ENCODE results near the gene PTGES. TPM values are rescaled to one million over a fixed set of nuclear protein-coding genes. Genes with fewer than 3 reads are reported as not detected.

PTGES gene
- total RNA-seq, 4 donors from 2014 or later, result 14.7 to 33.0 (median 25.7) TPM

DNA sequence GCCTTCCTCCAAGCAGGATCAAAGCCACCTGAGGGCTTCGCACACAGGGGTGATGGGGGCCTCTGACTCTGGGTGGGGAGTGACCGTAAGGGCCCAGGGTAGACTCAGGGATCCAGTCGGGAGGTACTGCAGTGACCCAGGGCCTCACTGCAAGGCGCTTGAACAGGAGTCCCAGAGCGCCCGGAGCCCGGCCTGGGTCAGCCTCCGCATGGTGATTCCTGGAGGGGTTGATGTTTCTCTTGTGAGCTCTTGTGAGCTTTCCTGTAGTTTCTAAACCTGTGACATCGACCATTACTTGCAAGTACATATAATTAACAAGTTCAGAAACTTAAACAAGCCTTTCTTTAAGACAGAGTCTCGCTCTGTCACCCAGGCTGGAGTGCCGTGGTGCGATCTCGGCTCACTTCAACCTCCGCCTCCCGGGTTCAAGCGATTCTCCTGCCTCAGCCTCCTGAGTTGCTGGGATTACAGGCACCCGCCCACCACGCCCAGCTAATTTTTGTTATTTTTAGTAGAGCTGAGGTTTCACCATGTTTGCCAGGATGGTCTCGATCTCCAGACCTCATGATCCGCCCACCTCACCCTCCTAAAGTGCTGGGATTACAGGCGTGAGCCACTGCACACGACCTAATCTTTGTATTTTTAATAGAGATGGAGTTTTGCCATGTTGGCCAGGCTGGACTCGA, 19.8 kb downstream of the PTGES start:
- no peaks in the 10 kb centered on the region for H3K36me3 ChIP-seq
- TF ChIP-seq CTCF (IDR thresholded peaks at IDR 0.05) (no peak), EP300 (IDR thresholded peaks at IDR 0.05) (no peak), POLR2A (IDR thresholded peaks at IDR 0.05) (no peak)

GRCh38 chr9:129732100-129732499, 20.7 kb downstream of the PTGES start:
- Histone ChIP-seq H3K4me1 (peaks cover 0 to 1% (median 0%) of the 10 kb centered on the region in 4 donors), H3K27me3 (peaks cover 0 to 23% of the 10 kb centered on the region in 2 donors), H3K27ac (no peak overlapping the region), H3K4me3 (no peak overlapping the region), H3K9me3 (no peaks in the 10 kb centered on the region), H3K36me3 (no peaks in the 10 kb centered on the region)
- TF ChIP-seq EP300 (IDR thresholded peaks at IDR 0.05), result no peak
- no peak for TF ChIP-seq POLR2A (IDR thresholded peaks at IDR 0.05)
- TF ChIP-seq CTCF (IDR thresholded peaks at IDR 0.05), result no peak
- 65 to 68% methylated on average over 10 of the region's 10 CpGs for WGBS, 2 donors
- DNase-seq (ENCODE audit: low spot score in 2 of 2), result no peak

More for the DNA sequence above, 19.8 kb downstream of the PTGES start:
- Histone ChIP-seq H3K27ac (no peak overlapping the region), H3K9me3 (no peaks in the 10 kb centered on the region), H3K4me1 (peaks cover 0 to 5% (median 2%) of the 10 kb centered on the region in 4 donors), H3K27me3 (peaks cover 0 to 23% of the 10 kb centered on the region in 2 donors), H3K4me3 (no peak overlapping the region)
- DNase-seq (ENCODE audit: low spot score in 2 of 2), result no peak
- WGBS, 2 donors, result 79 to 84% methylated on average over 23 of the region's 23 CpGs

GRCh38 chr9:129731477-129732085, 21.3 kb downstream of the PTGES start:
- no peaks in the 10 kb centered on the region for H3K36me3 ChIP-seq

DNA sequence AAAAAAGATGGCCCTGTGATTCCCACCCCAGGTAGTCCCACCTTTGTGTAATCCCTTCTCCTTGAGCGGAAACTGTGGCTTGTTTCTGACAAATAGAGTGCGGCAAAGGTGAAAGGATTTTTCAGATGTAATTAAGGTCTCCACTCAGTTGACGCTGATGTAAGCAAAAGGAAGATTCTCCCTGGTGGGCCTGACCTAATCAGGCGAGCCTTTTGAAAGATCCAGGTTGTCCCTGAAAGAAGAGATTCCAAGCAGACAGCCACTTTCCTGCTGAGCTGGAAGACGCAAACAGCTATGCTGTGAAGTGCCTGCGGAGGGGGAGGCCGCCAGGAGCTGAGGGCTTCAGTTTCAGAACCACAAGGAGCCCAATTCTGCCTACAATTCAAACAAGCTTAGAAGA, 24.1 kb downstream of the PTGES start:
- H3K36me3 ChIP-seq, result no peaks in the 10 kb centered on the region
- H3K9me3 ChIP-seq, result no peaks in the 10 kb centered on the region
- no peak overlapping the region for H3K4me3 ChIP-seq
- H3K27me3 ChIP-seq, result peaks cover 0 to 18% of the 10 kb centered on the region in 2 donors
- peaks cover 0 to 23% (median 0%) of the 10 kb centered on the region in 4 donors for H3K4me1 ChIP-seq
- DNase-seq (ENCODE audit: low spot score in 2 of 2), result no peak
- 90 to 95% methylated on average over 7 of the region's 7 CpGs for WGBS, 2 donors
- no peak overlapping the region for H3K27ac ChIP-seq
- TF ChIP-seq CTCF (IDR thresholded peaks at IDR 0.05) (no peak), EP300 (IDR thresholded peaks at IDR 0.05) (no peak), POLR2A (IDR thresholded peaks at IDR 0.05) (no peak)

More at GRCh38 chr9:129731477-129732085, 21.3 kb downstream of the PTGES start:
- Histone ChIP-seq H3K4me1 (peaks cover 0 to 7% (median 0%) of the 10 kb centered on the region in 4 donors), H3K27me3 (peaks cover 0 to 22% of the 10 kb centered on the region in 2 donors), H3K4me3 (no peak overlapping the region), H3K9me3 (no peaks in the 10 kb centered on the region), H3K27ac (no peak overlapping the region)
- 45% methylated on average over 6 of the region's 6 CpGs for WGBS, 2 donors
- DNase-seq (ENCODE audit: low spot score in 2 of 2), result no peak
- TF ChIP-seq POLR2A (IDR thresholded peaks at IDR 0.05) (no peak), EP300 (IDR thresholded peaks at IDR 0.05) (no peak), CTCF (IDR thresholded peaks at IDR 0.05) (no peak)

All from tibial nerve (tissue), 4 donors.